ENCODE measurements around the gene ATP6V1B1.

GRCh38 chr2:70891572-70892357 lies 43.9 kb upstream of the ATP6V1B1 start:
- TF ChIP-seq CTCF (conservative IDR thresholded peaks at IDR 0.05) (no peak), EZH2 (IDR thresholded peaks at IDR 0.05; ENCODE audit: low read depth) (no peak)
